Panc1 (cell line): ENCODE results near the gene DOCK1. TPM values are rescaled to one million over a fixed set of nuclear protein-coding genes. Genes with fewer than 3 reads are reported as not detected.

Experiments used
- ATAC-seq: fragments of 200-7000 bp; cut with Tn5 transposase; 2 replicates; pipeline ENCODE4 v1.9.1; 2020; ENCODE audit warnings: mild to moderate bottlenecking, moderate library complexity
- BruUV-seq: library from RNA; stranded (reverse); fragments of 400-500 nt; replicated peaks from 2 replicates; lab custom pipeline; 2021; lab: Mats Ljungman, UMichigan
- CTCF ChIA-PET: fragments of 300-600 bp; sonication (Branson Sonifier 250); formaldehyde crosslinking; loops from one replicate; lab custom pipeline; 2022; ENCODE audit warnings: antibody characterized with exemption; lab: Charles Lee
- POLR2A ChIA-PET: fragments of 300-600 bp; sonication (Branson Sonifier 250); formaldehyde crosslinking; loops from one replicate; lab custom pipeline; 2022; ENCODE audit warnings: antibody characterized with exemption; lab: Charles Lee
- DNase-seq: peaks from one replicate; pipeline ENCODE4 v3.0.0-alpha.2; 2010; ENCODE audit warnings: low read depth, low spot score
- H3K27ac ChIP-seq: 2 replicates; pipeline ENCODE4 v1.5.1; 2011; ENCODE audit warnings: mild to moderate bottlenecking, low read length, inconsistent platforms
- H3K27me3 ChIP-seq: fragments of 200-500 bp; sonication (Bioruptor generic); 2 replicates; pipeline ENCODE4 v1.6.0; 2014; ENCODE audit warnings: low read length, inconsistent platforms; ENCODE audit not compliant: control insufficient read depth, insufficient read depth
- H3K36me3 ChIP-seq: fragments of 200-500 bp; sonication (Bioruptor generic); 2 replicates; pipeline ENCODE4 v1.5.1; 2014; ENCODE audit warnings: inconsistent platforms, mild to moderate bottlenecking, low read length, moderate library complexity; ENCODE audit not compliant: control insufficient read depth, insufficient read depth
- H3K4me1 ChIP-seq: 2 replicates; pipeline ENCODE4 v1.5.1; 2011; ENCODE audit warnings: inconsistent platforms, mild to moderate bottlenecking, low read length, moderate library complexity; ENCODE audit not compliant: control insufficient read depth, insufficient read depth
- H3K4me3 ChIP-seq, 2 experiments: 2 replicates each; pipeline ENCODE4 v1.5.1; 2011 to 2012; ENCODE audit warnings: low read depth in 2 of 2, low read length in 2 of 2, mild to moderate bottlenecking in 2 of 2, inconsistent platforms in 1 of 2, moderate library complexity in 1 of 2
- H3K9me3 ChIP-seq: fragments of 200-500 bp; sonication (Bioruptor generic); 2 replicates; pipeline ENCODE4 v1.5.1; 2014; ENCODE audit warnings: low read depth, mild to moderate bottlenecking, inconsistent platforms, low read length, moderate library complexity; ENCODE audit not compliant: control insufficient read depth, insufficient read depth
- CTCF ChIP-seq: fragments of 450-650 bp; IDR thresholded peaks from 2 replicates; pipeline ENCODE4 v1.5.1; 2017; ENCODE audit warnings: mild to moderate bottlenecking
- POLR2AphosphoS5 ChIP-seq: IDR thresholded peaks from 2 replicates; pipeline ENCODE4 v1.6.1; 2012; ENCODE audit warnings: mild to moderate bottlenecking, low read depth, low read length, moderate library complexity
- REST ChIP-seq, 2 experiments: IDR thresholded peaks; 2 replicates each; pipeline ENCODE4 v1.6.1; 2011 to 2012; ENCODE audit warnings: low read depth in 2 of 2, control low read depth in 1 of 2, low read length in 1 of 2, mild to moderate bottlenecking in 1 of 2, moderate library complexity in 1 of 2; ENCODE audit not compliant: insufficient read depth in 1 of 2
- SIN3A ChIP-seq: IDR thresholded peaks from 2 replicates; pipeline ENCODE4 v1.6.1; 2012; ENCODE audit warnings: low read depth, mild to moderate bottlenecking, low read length, moderate library complexity, borderline replicate concordance; ENCODE audit not compliant: insufficient read depth
- TCF7L2 ChIP-seq: IDR thresholded peaks from 2 replicates; pipeline ENCODE4 v1.6.1; 2011; ENCODE audit warnings: mild to moderate bottlenecking, low read depth, low read length, inconsistent platforms
- in situ Hi-C: cut with HindIII; loops from 2 replicates; pipeline ENCODE4 v1.10.0; 2016; ENCODE audit warnings: low sequenced_read_pairs, low pct_unique_long_range_greater_than_20kb
- intact Hi-C: fragments of 100-400 bp; cut with micrococcal nuclease; formaldehyde crosslinking; loops from one replicate; pipeline ENCODE4 v1.10.0; 2022; ENCODE audit not compliant: unreplicated experiment
- total RNA-seq: library from RNA; stranded (reverse); gene quantifications from one replicate; pipeline ENCODE4 v1.2.1, GENCODE V29; 2021; ENCODE audit not compliant: unreplicated experiment

The DOCK1 gene
- total RNA-seq, 1 experiment from 2014 or later = 67.6 TPM

DNA sequence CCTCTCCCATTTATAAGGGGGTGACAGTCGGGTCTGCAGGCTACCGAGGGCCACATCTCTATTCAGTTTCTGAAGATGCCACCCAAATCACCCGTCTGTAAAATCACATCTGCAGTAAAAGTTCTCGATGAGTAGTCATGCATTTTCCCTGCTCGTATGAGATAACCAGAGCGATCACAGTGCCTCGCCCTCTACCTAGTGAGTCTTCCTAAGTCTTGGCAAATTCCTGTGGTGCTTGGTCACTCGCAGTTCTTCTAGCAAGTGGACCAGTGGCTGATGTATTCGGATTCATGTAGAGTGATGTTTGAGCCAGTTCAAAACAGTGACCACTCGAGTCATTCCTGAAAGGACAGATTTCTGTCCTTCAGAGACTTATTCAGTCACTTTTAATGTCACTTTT is 246.3 kb downstream of the DOCK1 start:
- intact Hi-C loops (no loop called here), in situ Hi-C loops (no loop called here)
- ATAC-seq = no peak
- H3K27ac ChIP-seq = no peak overlapping the region
- H3K36me3 ChIP-seq = no peaks in the 10 kb centered on the region
- POLR2A ChIA-PET = no interaction called here
- no peak for TF ChIP-seq POLR2AphosphoS5
- no peak for TF ChIP-seq CTCF
- no peak for TF ChIP-seq SIN3A
- no peak for TF ChIP-seq TCF7L2
- no peak for TF ChIP-seq REST (IDR thresholded peaks at IDR 0.05; ENCODE audit: insufficient read depth in 1 of 2, low read depth in 2 of 2, low read length in 1 of 2)
- no peaks in the 10 kb centered on the region for H3K9me3 ChIP-seq
- H3K4me1 ChIP-seq = peaks cover 7% of the 10 kb centered on the region
- no peak overlapping the region for H3K4me3 ChIP-seq
- BruUV-seq = no TSS peak
- DNase-seq = no peak
- H3K27me3 ChIP-seq = no peaks in the 10 kb centered on the region
- CTCF ChIA-PET = no interaction called here

- no peaks in the 10 kb centered on the region for H3K27me3 ChIP-seq
- in situ Hi-C loops = no loop called here
- peaks cover 7% of the 10 kb centered on the region for H3K4me1 ChIP-seq
- no peak overlapping the region for H3K27ac ChIP-seq
- no TSS peak for BruUV-seq
- ATAC-seq (no peak), DNase-seq (no peak)
- ChIA-PET POLR2A (no interaction called here), CTCF (no interaction called here)
- TF ChIP-seq CTCF (no peak), TCF7L2 (no peak), REST (IDR thresholded peaks at IDR 0.05; ENCODE audit: insufficient read depth in 1 of 2, low read depth in 2 of 2, low read length in 1 of 2) (no peak), SIN3A (no peak), POLR2AphosphoS5 (no peak)
- H3K4me3 ChIP-seq = no peak overlapping the region
- intact Hi-C loops = no loop called here
- H3K36me3 ChIP-seq = no peaks in the 10 kb centered on the region
- no peaks in the 10 kb centered on the region for H3K9me3 ChIP-seq
Measured at GRCh38 chr10:127151981-127152699, 246.9 kb downstream of the DOCK1 start.
